Transverse colon (tissue), 4 donors: ENCODE results near the gene ADCY2. TPM values are rescaled to one million over a fixed set of nuclear protein-coding genes. Genes with fewer than 3 reads are reported as not detected.

Experiments
- DNase-seq: peaks from one replicate; pipeline ENCODE4 v3.0.0-alpha.2; 2019
- H3K27ac ChIP-seq, 4 donors: fragments of 200-600 bp; sonication (generic); 2 replicates each; pipeline ENCODE4 v1.5.1; 2016 to 2018; ENCODE audit warnings: inconsistent platforms in 4 of 4
- H3K27me3 ChIP-seq: fragments of 200-600 bp; sonication (generic); 2 replicates; pipeline ENCODE4 v1.5.1; 2017; ENCODE audit warnings: inconsistent platforms
- H3K36me3 ChIP-seq, 4 donors: fragments of 200-600 bp; sonication (generic); 2 replicates each; pipeline ENCODE4 v1.5.1; 2017 to 2019; ENCODE audit warnings: inconsistent platforms in 4 of 4
- H3K4me1 ChIP-seq, 4 donors: fragments of 200-600 bp; sonication (generic); 2 replicates each; pipeline ENCODE4 v1.5.1; 2017 to 2020; ENCODE audit warnings: inconsistent platforms in 4 of 4
- H3K4me3 ChIP-seq, 4 donors: fragments of 200-600 bp; sonication (generic); 1 replicate in 1 of 4; 2 replicates in 3 of 4; pipeline versions ENCODE4 v1.5.1 to v1.6.1; 2017 to 2019; ENCODE audit warnings: inconsistent platforms in 4 of 4
- H3K9me3 ChIP-seq, 2 donors: fragments of 200-600 bp; sonication (generic); 2 replicates each; pipeline ENCODE4 v1.5.1; 2017 to 2019; ENCODE audit warnings: inconsistent platforms in 2 of 2
- EP300 ChIP-seq: sonication (generic); formaldehyde crosslinking; IDR thresholded peaks from one replicate; pipeline ENCODE4 v1.6.1; 2017; ENCODE audit warnings: antibody characterized with exemption, low read depth
- POLR2A ChIP-seq: fragments of 450-650 bp; IDR thresholded peaks from one replicate; pipeline ENCODE4 v1.6.1; 2016; ENCODE audit warnings: antibody characterized with exemption, mild to moderate bottlenecking, moderate library complexity
- POLR2AphosphoS5 ChIP-seq, 3 donors: sonication (generic); formaldehyde crosslinking; IDR thresholded peaks; one replicate each; pipeline ENCODE4 v1.6.1; 2016; ENCODE audit warnings: antibody characterized with exemption in 3 of 3
- whole genome bisulfite sequencing, 2 donors: methylation state at CpG; one replicate each; pipeline ENCODE4 v1.1.5; 2018; ENCODE audit warnings: low coverage in 1 of 2; 5-methylcytosine and 5-hydroxymethylcytosine counted together
- in situ Hi-C, 4 donors: fragments of 200-750 bp; cut with MboI; loops; one replicate each; pipeline versions ENCODE4 v1.15.0 to v1.15.1; 2017; ENCODE audit warnings: low sequenced_read_pairs in 3 of 4, low pct_ligation_motif_present in 1 of 4, low pct_unique_long_range_greater_than_20kb in 1 of 4
- intact Hi-C: fragments of 100-400 bp; cut with DNase I; formaldehyde crosslinking; loops from one replicate; pipeline ENCODE4 v1.15.1; 2023; ENCODE audit warnings: low total_unique reads
- total RNA-seq, 4 donors: library from RNA; depleted of rRNA; stranded (reverse); fragments of >200 nt; gene quantifications; one replicate each; pipeline ENCODE4 v1.1.0, GENCODE V29; 2016
- TF ChIP-seq, protein P1 (sequence below), 5 experiments: fragments of 200-600 bp in 3 of 5; fragments of 450-650 bp in 2 of 5; sonication (generic) in 3 of 5; IDR thresholded peaks; 1 replicate in 2 of 5; 2 replicates in 3 of 5; pipeline ENCODE4 v1.5.1; 2016 to 2017; ENCODE audit warnings: antibody characterized with exemption in 5 of 5, inconsistent platforms in 3 of 5, mild to moderate bottlenecking in 2 of 5, moderate library complexity in 1 of 5

ADCY2 gene
- total RNA-seq, 4 donors from 2014 or later: 1.4 to 4.5 (median 3.1) TPM

DNA sequence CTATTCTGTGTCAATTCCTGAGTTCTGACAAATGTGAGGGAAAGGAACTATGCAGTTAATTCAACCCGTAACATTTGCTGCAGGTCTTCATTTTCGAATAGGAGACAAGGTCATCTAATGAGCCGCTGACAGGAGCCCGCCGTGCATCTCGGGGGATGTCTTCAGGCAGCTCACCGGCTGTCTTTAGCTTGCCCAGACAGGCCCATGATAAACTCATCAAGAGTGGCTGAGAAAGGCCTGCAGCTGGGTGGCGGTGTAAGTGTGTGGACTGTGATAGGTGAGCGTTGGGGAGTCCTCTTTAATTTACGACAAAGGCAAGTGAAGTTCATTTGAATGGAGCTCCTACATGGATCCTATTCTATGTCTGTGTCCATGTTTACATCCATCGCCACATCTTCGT, 190.5 kb downstream of the ADCY2 start:
- H3K4me3 ChIP-seq: no peak overlapping the region
- 92 to 97% methylated on average over 6 to 12 of the region's 12 CpGs for WGBS, 2 donors
- in situ Hi-C loops (no loop called here), intact Hi-C loops (no loop called here)
- H3K27ac ChIP-seq: no peak overlapping the region
- H3K36me3 ChIP-seq: no peaks in the 10 kb centered on the region
- H3K9me3 ChIP-seq: no peaks in the 10 kb centered on the region
- no peak for DNase-seq
- no peaks in the 10 kb centered on the region for H3K4me1 ChIP-seq
- TF ChIP-seq, protein P1, sequence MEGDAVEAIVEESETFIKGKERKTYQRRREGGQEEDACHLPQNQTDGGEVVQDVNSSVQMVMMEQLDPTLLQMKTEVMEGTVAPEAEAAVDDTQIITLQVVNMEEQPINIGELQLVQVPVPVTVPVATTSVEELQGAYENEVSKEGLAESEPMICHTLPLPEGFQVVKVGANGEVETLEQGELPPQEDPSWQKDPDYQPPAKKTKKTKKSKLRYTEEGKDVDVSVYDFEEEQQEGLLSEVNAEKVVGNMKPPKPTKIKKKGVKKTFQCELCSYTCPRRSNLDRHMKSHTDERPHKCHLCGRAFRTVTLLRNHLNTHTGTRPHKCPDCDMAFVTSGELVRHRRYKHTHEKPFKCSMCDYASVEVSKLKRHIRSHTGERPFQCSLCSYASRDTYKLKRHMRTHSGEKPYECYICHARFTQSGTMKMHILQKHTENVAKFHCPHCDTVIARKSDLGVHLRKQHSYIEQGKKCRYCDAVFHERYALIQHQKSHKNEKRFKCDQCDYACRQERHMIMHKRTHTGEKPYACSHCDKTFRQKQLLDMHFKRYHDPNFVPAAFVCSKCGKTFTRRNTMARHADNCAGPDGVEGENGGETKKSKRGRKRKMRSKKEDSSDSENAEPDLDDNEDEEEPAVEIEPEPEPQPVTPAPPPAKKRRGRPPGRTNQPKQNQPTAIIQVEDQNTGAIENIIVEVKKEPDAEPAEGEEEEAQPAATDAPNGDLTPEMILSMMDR (IDR thresholded peaks at IDR 0.05): no peak
- no peak for TF ChIP-seq EP300
- no peak for TF ChIP-seq POLR2AphosphoS5 (IDR thresholded peaks at IDR 0.05)
- no peak for TF ChIP-seq POLR2A
- H3K27me3 ChIP-seq: no peaks in the 10 kb centered on the region

GRCh38 chr5:7589800-7590199, 193.9 kb downstream of the ADCY2 start:
- TF ChIP-seq, protein P1 (IDR thresholded peaks at IDR 0.05): no peak
- TF ChIP-seq POLR2AphosphoS5 (IDR thresholded peaks at IDR 0.05) (no peak), POLR2A (no peak), EP300 (no peak)
- Histone ChIP-seq H3K36me3 (no peaks in the 10 kb centered on the region), H3K27me3 (no peaks in the 10 kb centered on the region), H3K9me3 (no peaks in the 10 kb centered on the region), H3K4me3 (no peak overlapping the region), H3K4me1 (no peaks in the 10 kb centered on the region), H3K27ac (no peak overlapping the region)
- in situ Hi-C loops: no loop called here
- no peak for DNase-seq
- intact Hi-C loops: no loop called here
- 66 to 80% methylated on average over 5 of the region's 5 CpGs for WGBS, 2 donors

GRCh38 chr5:7592910-7593309, 197.0 kb downstream of the ADCY2 start:
- Histone ChIP-seq H3K4me3 (no peak overlapping the region), H3K27me3 (no peaks in the 10 kb centered on the region), H3K27ac (no peak overlapping the region), H3K36me3 (no peaks in the 10 kb centered on the region), H3K4me1 (no peaks in the 10 kb centered on the region), H3K9me3 (no peaks in the 10 kb centered on the region)
- intact Hi-C loops (no loop called here), in situ Hi-C loops (no loop called here)
- no peak for TF ChIP-seq POLR2AphosphoS5 (IDR thresholded peaks at IDR 0.05)
- TF ChIP-seq, protein P1 (IDR thresholded peaks at IDR 0.05): peak in 1 of 5 experiments; percentile 28
- DNase-seq: no peak
- 34 to 61% methylated on average over 3 to 6 of the region's 6 CpGs for WGBS, 2 donors

- intact Hi-C loops: no loop called here
- H3K27ac ChIP-seq: no peak overlapping the region
- 50% methylated on average over 6 of the region's 6 CpGs; no CpG with 5 or more reads in 1 of the 2 donors for WGBS, 2 donors
- H3K36me3 ChIP-seq: no peaks in the 10 kb centered on the region
- DNase-seq: no peak
- H3K9me3 ChIP-seq: no peaks in the 10 kb centered on the region
- no peak for TF ChIP-seq POLR2A
- TF ChIP-seq, protein P1 (IDR thresholded peaks at IDR 0.05): no peak
- TF ChIP-seq POLR2AphosphoS5 (IDR thresholded peaks at IDR 0.05): no peak
- no peak for TF ChIP-seq EP300
- no peaks in the 10 kb centered on the region for H3K4me1 ChIP-seq
- in situ Hi-C loops: no loop called here
- no peak overlapping the region for H3K4me3 ChIP-seq
- no peaks in the 10 kb centered on the region for H3K27me3 ChIP-seq
These were observed 201.2 kb downstream of the ADCY2 start for GRCh38 chr5:7597059-7597642.
